RWPE1 (cell line): ENCODE results near the gene PRKAR2B.

ENCODE experiments used
- CTCF ChIA-PET: fragments of 350-600 bp; sonication (Branson Sonifier 250); formaldehyde crosslinking; extraction: SDS; loops from one replicate; lab custom pipeline; 2021; lab: Yijun Ruan, JAX
- POLR2A ChIA-PET: fragments of 400-600 bp; formaldehyde crosslinking; extraction: SDS; loops from one replicate; lab custom pipeline; 2020; ENCODE audit warnings: antibody characterized with exemption; ENCODE audit not compliant: low non-redundant PET; lab: Yijun Ruan, JAX
- DNase-seq: peaks from one replicate; pipeline ENCODE4 v3.0.0; 2012; ENCODE audit warnings: low spot score
- H3K27ac ChIP-seq: fragments of 450-650 bp; 2 replicates; pipeline ENCODE4 v1.5.1; 2017
- TF ChIP-seq, protein P1 (sequence below): fragments of 450-650 bp; conservative IDR thresholded peaks from 2 replicates; pipeline ENCODE4 v1.5.1; 2017; ENCODE audit warnings: low read depth, mild to moderate bottlenecking

The PRKAR2B gene

DNA sequence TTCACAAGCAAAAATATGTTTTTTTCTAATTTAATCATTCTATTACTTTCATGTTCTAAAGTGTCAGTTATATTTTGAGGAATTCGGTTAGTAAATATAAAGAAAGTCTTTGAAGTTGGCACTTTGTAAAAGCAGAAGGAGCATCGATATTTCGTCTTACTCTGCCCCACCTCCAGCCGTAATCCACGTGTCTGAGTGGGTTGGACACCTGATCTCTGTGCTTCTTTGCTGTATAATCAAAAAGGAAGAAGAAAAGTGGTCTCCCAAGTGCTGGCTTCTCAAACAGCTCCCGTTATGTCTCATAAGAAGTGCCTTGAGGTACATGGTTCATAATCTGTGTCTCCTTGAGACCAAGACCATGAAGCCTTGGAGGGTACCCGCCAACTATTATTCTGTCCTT lies 19.8 kb downstream of the PRKAR2B start:
- TF ChIP-seq, protein P1, sequence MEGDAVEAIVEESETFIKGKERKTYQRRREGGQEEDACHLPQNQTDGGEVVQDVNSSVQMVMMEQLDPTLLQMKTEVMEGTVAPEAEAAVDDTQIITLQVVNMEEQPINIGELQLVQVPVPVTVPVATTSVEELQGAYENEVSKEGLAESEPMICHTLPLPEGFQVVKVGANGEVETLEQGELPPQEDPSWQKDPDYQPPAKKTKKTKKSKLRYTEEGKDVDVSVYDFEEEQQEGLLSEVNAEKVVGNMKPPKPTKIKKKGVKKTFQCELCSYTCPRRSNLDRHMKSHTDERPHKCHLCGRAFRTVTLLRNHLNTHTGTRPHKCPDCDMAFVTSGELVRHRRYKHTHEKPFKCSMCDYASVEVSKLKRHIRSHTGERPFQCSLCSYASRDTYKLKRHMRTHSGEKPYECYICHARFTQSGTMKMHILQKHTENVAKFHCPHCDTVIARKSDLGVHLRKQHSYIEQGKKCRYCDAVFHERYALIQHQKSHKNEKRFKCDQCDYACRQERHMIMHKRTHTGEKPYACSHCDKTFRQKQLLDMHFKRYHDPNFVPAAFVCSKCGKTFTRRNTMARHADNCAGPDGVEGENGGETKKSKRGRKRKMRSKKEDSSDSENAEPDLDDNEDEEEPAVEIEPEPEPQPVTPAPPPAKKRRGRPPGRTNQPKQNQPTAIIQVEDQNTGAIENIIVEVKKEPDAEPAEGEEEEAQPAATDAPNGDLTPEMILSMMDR, result no peak
- POLR2A ChIA-PET, result no interaction called here
- CTCF ChIA-PET, result no interaction called here

DNA sequence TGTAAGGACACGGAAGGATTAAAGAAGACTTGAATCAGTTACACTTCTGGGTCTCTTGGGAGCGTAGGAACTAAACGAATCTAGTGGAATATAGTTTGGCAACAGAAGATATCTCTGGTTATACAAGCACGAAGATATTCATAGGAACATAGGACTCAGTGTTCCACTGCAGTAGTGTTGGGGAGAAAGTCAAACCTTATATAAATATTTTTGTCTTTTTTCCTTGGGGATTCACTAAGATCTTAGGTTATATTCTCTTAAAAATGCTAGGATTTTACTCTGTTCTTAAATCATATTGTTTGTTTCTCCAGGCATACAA lies 21.4 kb downstream of the PRKAR2B start:
- CTCF ChIA-PET, result no interaction called here
- TF ChIP-seq, protein P1, result no peak
- no peak for DNase-seq

More for the DNA sequence above, 19.8 kb downstream of the PRKAR2B start:
- DNase-seq, result no peak
- H3K27ac ChIP-seq, result no peak overlapping the region

DNA sequence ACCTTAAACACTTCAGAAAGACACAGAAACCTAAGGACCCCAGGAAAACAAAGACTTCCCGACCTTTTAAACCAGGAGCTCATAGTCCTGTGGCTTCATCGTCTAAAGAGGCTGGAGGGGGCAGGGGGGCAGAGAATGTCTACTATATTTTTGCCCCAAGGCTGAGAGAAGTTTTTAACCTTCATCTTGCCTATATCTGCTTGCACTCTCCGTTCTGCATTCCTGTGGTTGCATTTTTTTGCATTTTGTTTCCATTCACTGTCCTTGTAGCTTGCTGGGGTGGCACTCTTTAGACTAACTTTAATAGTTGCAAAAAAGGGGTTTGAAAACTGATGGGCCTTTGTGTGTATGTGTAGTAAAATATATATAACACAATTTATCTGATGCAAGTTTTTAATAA lies 23.7 kb downstream of the PRKAR2B start:
- DNase-seq, result no peak
- ChIA-PET POLR2A (no interaction called here), CTCF (no interaction called here)
- H3K27ac ChIP-seq, result no peak overlapping the region
- TF ChIP-seq, protein P1, result no peak

More for the DNA sequence above, 21.4 kb downstream of the PRKAR2B start:
- no peak overlapping the region for H3K27ac ChIP-seq
- POLR2A ChIA-PET, result no interaction called here

DNA sequence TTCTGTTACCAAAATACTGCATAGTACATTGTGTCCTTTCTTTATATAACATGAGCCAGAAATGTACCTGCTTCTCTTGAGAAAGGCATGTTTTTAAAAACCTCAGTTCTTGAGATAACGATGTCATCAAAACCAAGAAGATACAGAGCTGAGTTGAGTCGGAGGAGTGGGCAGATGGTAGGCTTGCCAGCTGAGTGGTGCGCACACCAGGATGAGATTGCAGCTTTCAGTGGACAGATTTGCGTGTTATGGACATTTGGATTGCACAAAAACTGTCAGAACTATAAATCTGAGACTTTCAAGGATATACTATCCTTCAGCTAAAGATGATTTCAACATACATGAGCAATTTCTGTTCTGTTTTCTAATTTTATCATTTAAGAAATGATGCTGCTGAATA lies 25.0 kb downstream of the PRKAR2B start:
- TF ChIP-seq, protein P1, result no peak
- no peak overlapping the region for H3K27ac ChIP-seq
- no peak for DNase-seq
- ChIA-PET CTCF (no interaction called here), POLR2A (no interaction called here)

DNA sequence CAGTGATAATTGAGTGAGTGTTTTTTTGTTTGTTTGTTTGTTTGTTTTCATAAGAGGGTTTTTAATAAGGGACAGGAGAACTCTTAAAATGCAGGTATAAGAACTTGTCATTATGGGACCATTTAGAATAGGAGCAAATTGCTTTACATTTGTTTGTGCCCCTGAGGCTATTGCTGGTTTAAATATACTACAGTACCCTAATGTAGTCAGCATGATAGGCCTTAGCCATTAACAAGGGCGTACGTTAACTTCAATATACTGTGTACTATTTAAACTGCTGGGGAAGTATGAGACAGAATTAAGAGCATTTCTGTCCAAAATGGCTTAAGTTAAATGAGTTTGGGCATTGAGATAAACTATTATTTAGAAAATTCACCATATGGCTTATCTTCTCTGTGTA lies 26.2 kb downstream of the PRKAR2B start:
- DNase-seq, result no peak
- ChIA-PET CTCF (no interaction called here), POLR2A (no interaction called here)
- TF ChIP-seq, protein P1, result no peak
- no peak overlapping the region for H3K27ac ChIP-seq

DNA sequence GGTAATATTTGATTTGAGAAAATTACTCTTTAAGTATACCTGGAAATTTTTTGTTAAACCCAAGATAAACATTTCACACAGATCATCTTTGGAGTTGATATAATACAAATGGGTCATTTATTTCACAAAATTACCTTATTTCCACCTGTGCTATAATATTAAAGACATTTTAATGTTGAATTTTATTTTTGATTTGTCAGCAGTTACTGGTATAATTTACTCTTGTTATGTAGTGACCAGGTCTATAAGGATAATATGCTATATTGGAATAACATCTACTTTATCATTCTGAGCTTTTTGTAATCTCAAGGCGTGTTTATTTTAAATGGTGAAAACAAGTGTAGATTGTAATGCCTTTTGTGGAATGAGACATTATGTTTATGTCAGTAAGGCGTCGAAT lies 26.6 kb downstream of the PRKAR2B start:
- DNase-seq, result no peak
- ChIA-PET CTCF (no interaction called here), POLR2A (no interaction called here)
- no peak overlapping the region for H3K27ac ChIP-seq
- TF ChIP-seq, protein P1, result no peak

DNA sequence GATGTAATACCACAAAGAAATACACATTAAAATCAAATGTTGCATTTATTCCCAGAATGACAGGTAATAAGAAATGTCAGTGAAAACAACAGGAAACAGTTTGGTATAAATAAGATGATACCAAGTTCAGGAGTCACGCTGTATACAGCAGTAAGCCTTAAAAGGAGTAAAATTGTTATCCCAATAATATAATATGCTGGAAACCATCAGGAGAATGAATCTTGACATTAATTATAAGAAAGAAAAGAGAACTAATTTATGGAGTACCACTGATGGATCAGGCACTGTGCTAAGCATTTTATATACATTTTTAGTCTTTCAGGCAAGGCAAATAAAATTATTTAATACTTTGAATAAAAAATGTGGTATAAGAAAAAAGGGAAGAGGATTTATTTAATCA lies 27.6 kb downstream of the PRKAR2B start:
- ChIA-PET CTCF (no interaction called here), POLR2A (no interaction called here)
- H3K27ac ChIP-seq, result no peak overlapping the region
- DNase-seq, result no peak
- TF ChIP-seq, protein P1, result no peak
